Gastroesophageal sphincter (tissue), 4 donors: Measurements from ENCODE around the gene DAPK2. TPM values are rescaled to one million over a fixed set of nuclear protein-coding genes. Genes with fewer than 3 reads are reported as not detected.

Experiments
- ATAC-seq: fragments of 150-250 bp; one replicate; pipeline ENCODE4 v1.9.1; 2016; ENCODE audit warnings: mild to moderate bottlenecking, moderate library complexity
- H3K27ac ChIP-seq, 4 donors: fragments of 200-600 bp; sonication (generic) in 3 of 4; 1 replicate in 3 of 4; 2 replicates in 1 of 4; pipeline ENCODE4 v1.5.1; 2016 to 2019
- H3K27me3 ChIP-seq: fragments of 200-600 bp; sonication (generic); one replicate; pipeline ENCODE4 v1.5.1; 2019
- H3K36me3 ChIP-seq, 2 donors: fragments of 200-600 bp; sonication (generic); one replicate each; pipeline ENCODE4 v1.5.1; 2019; ENCODE audit warnings: control low read depth in 1 of 2
- H3K4me1 ChIP-seq, 3 donors: fragments of 200-600 bp; sonication (generic); 1 replicate in 2 of 3; 2 replicates in 1 of 3; pipeline ENCODE4 v1.5.1; 2016 to 2019; ENCODE audit warnings: control low read depth in 2 of 3
- H3K4me3 ChIP-seq, 2 donors: fragments of 200-600 bp; sonication (generic); one replicate each; pipeline ENCODE4 v1.5.1; 2019; ENCODE audit warnings: mild to moderate bottlenecking in 1 of 2, moderate library complexity in 1 of 2
- H3K9me3 ChIP-seq, 3 donors: fragments of 200-600 bp; sonication (generic); one replicate each; pipeline ENCODE4 v1.5.1; 2017 to 2019; ENCODE audit warnings: control low read depth in 2 of 3
- EP300 ChIP-seq: sonication (generic); formaldehyde crosslinking; IDR thresholded peaks from one replicate; pipeline ENCODE4 v1.6.1; 2017; ENCODE audit warnings: antibody characterized with exemption, mild to moderate bottlenecking
- POLR2A ChIP-seq, 2 donors: fragments of 450-650 bp; IDR thresholded peaks; one replicate each; pipeline ENCODE4 v1.6.1; 2017; ENCODE audit warnings: antibody characterized with exemption in 2 of 2, mild to moderate bottlenecking in 2 of 2, moderate library complexity in 1 of 2
- POLR2AphosphoS5 ChIP-seq: sonication (generic); formaldehyde crosslinking; IDR thresholded peaks from one replicate; pipeline ENCODE4 v1.6.1; 2017; ENCODE audit warnings: antibody characterized with exemption
- WGBS, 2 donors: methylation state at CpG; one replicate each; pipeline ENCODE4 v1.1.5; 2018; ENCODE audit warnings: low coverage in 1 of 2; 5-methylcytosine and 5-hydroxymethylcytosine counted together
- total RNA-seq, 4 donors: library from RNA; depleted of rRNA; stranded (reverse); fragments of >200 nt; gene quantifications; one replicate each; pipeline ENCODE4 v1.1.0, GENCODE V29; 2016
- TF ChIP-seq, protein P1 (sequence below), 4 experiments: fragments of 200-600 bp in 2 of 4; fragments of 450-650 bp in 2 of 4; sonication (generic) in 1 of 4; IDR thresholded peaks; one replicate each; pipeline ENCODE4 v1.5.1; 2017 to 2019; ENCODE audit warnings: antibody characterized with exemption in 4 of 4, mild to moderate bottlenecking in 2 of 4, moderate library complexity in 2 of 4

Gene DAPK2
- total RNA-seq, 4 donors from 2014 or later, result 2.0 to 9.5 (median 6.4) TPM

DNA sequence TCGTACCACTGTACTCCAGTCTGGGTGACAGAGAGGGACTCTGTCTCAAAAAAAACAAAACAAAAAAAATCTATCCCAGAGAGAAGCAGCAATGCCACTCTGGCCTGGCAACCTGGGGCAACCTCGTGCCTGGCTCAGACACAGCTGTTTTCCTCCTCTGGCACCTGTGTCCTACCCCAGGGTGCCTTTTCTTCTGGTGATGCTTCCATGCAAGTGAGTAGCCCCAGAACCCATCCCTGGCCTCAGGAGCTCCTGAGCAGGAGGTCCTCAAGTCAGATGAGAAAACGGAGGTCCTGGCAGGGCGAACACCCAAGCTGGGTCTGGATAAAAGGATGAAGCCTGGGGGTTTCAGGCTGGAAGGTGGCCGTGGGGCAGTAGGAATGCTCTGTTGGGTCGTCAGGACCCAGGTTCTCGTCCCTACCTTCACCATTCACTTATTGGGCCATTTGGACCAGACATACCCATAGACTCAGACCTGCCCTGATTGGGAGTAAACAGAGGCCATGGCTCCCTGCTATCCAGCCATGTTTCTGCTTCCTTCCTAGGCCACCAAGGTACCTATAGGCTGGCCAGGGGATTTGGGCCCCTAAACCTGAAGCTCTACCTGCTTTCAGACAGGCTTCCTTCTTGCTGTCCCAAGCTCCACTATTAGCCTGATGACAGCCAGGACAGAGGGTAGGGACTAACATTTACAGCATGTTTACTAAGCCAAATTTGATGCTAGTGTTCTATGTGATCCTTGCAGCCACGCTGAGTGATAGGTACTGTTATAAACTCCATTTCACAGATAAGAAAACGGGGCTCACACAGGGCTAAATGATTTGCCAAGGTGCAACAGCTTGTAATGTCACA, 102.2 kb downstream of the DAPK2 start:
- Histone ChIP-seq H3K4me3 (no peak overlapping the region), H3K9me3 (no peaks in the 10 kb centered on the region), H3K36me3 (no peaks in the 10 kb centered on the region), H3K27me3 (no peaks in the 10 kb centered on the region), H3K4me1 (peaks cover 0 to 32% (median 16%) of the 10 kb centered on the region in 3 donors), H3K27ac (no peak overlapping the region)
- WGBS, 2 donors, result 71 to 88% methylated on average over 3 to 4 of the region's 9 CpGs
- TF ChIP-seq, protein P1, sequence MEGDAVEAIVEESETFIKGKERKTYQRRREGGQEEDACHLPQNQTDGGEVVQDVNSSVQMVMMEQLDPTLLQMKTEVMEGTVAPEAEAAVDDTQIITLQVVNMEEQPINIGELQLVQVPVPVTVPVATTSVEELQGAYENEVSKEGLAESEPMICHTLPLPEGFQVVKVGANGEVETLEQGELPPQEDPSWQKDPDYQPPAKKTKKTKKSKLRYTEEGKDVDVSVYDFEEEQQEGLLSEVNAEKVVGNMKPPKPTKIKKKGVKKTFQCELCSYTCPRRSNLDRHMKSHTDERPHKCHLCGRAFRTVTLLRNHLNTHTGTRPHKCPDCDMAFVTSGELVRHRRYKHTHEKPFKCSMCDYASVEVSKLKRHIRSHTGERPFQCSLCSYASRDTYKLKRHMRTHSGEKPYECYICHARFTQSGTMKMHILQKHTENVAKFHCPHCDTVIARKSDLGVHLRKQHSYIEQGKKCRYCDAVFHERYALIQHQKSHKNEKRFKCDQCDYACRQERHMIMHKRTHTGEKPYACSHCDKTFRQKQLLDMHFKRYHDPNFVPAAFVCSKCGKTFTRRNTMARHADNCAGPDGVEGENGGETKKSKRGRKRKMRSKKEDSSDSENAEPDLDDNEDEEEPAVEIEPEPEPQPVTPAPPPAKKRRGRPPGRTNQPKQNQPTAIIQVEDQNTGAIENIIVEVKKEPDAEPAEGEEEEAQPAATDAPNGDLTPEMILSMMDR (IDR thresholded peaks at IDR 0.05), result no peak
- TF ChIP-seq POLR2A (IDR thresholded peaks at IDR 0.05), result no peak
- no peak for TF ChIP-seq POLR2AphosphoS5
- TF ChIP-seq EP300, result no peak
- ATAC-seq, result no peak

GRCh38 chr15:63942486-63943365, 103.6 kb downstream of the DAPK2 start:
- WGBS, 2 donors, result 60 to 93% methylated on average over 1 to 6 of the region's 6 CpGs
- Histone ChIP-seq H3K27me3 (no peaks in the 10 kb centered on the region), H3K4me1 (peaks cover 0 to 41% (median 16%) of the 10 kb centered on the region in 3 donors), H3K36me3 (no peaks in the 10 kb centered on the region), H3K4me3 (no peak overlapping the region), H3K27ac (no peak overlapping the region), H3K9me3 (no peaks in the 10 kb centered on the region)
- TF ChIP-seq POLR2AphosphoS5, result no peak
- TF ChIP-seq POLR2A (IDR thresholded peaks at IDR 0.05), result no peak
- TF ChIP-seq, protein P1 (IDR thresholded peaks at IDR 0.05), result no peak
- TF ChIP-seq EP300, result no peak
- no peak for ATAC-seq

GRCh38 chr15:63941698-63942465, 104.4 kb downstream of the DAPK2 start:
- no peak for ATAC-seq
- H3K27ac ChIP-seq, result peak overlapping the region in 1 of 4 donors; percentile 12
- no peaks in the 10 kb centered on the region for H3K36me3 ChIP-seq
- no peaks in the 10 kb centered on the region for H3K27me3 ChIP-seq
- TF ChIP-seq POLR2AphosphoS5 (no peak), EP300 (no peak), POLR2A (IDR thresholded peaks at IDR 0.05) (no peak)
- TF ChIP-seq, protein P1 (IDR thresholded peaks at IDR 0.05), result no peak
- no peaks in the 10 kb centered on the region for H3K9me3 ChIP-seq
- peaks cover 0 to 41% (median 16%) of the 10 kb centered on the region in 3 donors for H3K4me1 ChIP-seq
- no peak overlapping the region for H3K4me3 ChIP-seq
- 96% methylated on average over 3 of the region's 7 CpGs; no CpG with 5 or more reads in 1 of the 2 donors for WGBS, 2 donors

DNA sequence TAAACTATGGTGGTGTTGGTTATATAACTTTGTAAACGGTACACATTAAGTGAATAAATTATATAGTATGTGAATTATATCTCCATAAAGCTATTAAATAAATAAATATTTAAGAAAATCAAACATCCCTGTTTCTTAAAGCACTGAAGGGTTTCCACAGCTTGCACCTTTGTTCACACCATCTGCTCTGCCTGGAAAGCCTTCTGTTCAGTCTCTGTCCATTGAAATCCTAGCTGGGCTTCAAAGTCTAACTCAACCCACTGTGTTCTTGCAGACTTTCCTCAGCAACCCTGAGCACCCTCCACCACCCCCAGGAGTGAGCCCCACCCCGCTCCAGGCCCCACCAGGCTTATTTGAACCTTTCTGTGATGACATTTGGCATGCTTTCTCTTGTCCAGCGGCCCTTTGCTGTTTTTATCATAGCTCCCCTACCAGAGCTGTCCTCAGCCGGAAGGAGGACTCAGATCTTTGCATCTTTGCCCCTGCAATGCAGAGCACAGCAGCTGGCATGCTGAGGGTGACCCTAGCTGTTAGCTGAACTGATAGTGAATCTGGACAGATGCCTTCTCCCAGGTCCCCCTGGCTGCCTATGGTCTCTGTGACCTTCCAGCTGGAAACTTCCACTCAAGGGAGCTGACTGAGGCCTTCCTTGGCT, 105.2 kb downstream of the DAPK2 start:
- Histone ChIP-seq H3K9me3 (no peaks in the 10 kb centered on the region), H3K36me3 (no peaks in the 10 kb centered on the region), H3K4me1 (peaks cover 0 to 41% (median 16%) of the 10 kb centered on the region in 3 donors), H3K4me3 (no peak overlapping the region), H3K27ac (peak overlapping the region in 1 of 4 donors; percentile 6), H3K27me3 (no peaks in the 10 kb centered on the region)
- ATAC-seq, result no peak
- WGBS, 2 donors, result 60 to 72% methylated on average over 3 of the region's 4 CpGs
- TF ChIP-seq, protein P1 (IDR thresholded peaks at IDR 0.05), result no peak
- TF ChIP-seq POLR2AphosphoS5 (no peak), EP300 (no peak), POLR2A (IDR thresholded peaks at IDR 0.05) (no peak)
